ENCODE measurements around the gene LRRC27. TPM values are rescaled to one million over a fixed set of nuclear protein-coding genes. Genes with fewer than 3 reads are reported as not detected.

LRRC27 gene
- total and polyA plus RNA-seq, 2 donors (not counting 1 experiment from before 2014, with no cell fraction given) = 4.1 to 11.7 TPM

- no peak overlapping the region for H3K27ac ChIP-seq (ENCODE audit: insufficient read depth, low read length)
- H3K36me3 ChIP-seq (ENCODE audit: control insufficient read depth, insufficient read depth, low read length) = no peaks in the 10 kb centered on the region
- H3K27me3 ChIP-seq (ENCODE audit: control insufficient read depth, insufficient read depth, low read length) = no peaks in the 10 kb centered on the region
- H3K9me3 ChIP-seq (ENCODE audit: control insufficient read depth, insufficient read depth, low read depth, low read length) = no peaks in the 10 kb centered on the region
- no peaks in the 10 kb centered on the region for H3K4me1 ChIP-seq (ENCODE audit: control insufficient read depth, extremely low read depth, insufficient read depth, low read length)
- H2AFZ ChIP-seq (ENCODE audit: low read length) = no peak overlapping the region
- H3K9ac ChIP-seq (ENCODE audit: insufficient read depth, low read length) = no peak overlapping the region
- DNase-seq (ENCODE audit: low read depth in 2 of 2) = no peak
- no peak overlapping the region for H3K4me2 ChIP-seq (ENCODE audit: extremely low read depth, insufficient read depth, low read length)
- no peak overlapping the region for H3K4me3 ChIP-seq (replicated peaks in 1 of 4; ENCODE audit: control extremely low read depth in 1 of 4, insufficient read depth in 1 of 4, low read depth in 3 of 4, low read length in 4 of 4)
- no peaks in the 10 kb centered on the region for H4K20me1 ChIP-seq (ENCODE audit: control insufficient read depth, extremely low read depth, insufficient read depth, low read length)
- TF ChIP-seq, protein P1, sequence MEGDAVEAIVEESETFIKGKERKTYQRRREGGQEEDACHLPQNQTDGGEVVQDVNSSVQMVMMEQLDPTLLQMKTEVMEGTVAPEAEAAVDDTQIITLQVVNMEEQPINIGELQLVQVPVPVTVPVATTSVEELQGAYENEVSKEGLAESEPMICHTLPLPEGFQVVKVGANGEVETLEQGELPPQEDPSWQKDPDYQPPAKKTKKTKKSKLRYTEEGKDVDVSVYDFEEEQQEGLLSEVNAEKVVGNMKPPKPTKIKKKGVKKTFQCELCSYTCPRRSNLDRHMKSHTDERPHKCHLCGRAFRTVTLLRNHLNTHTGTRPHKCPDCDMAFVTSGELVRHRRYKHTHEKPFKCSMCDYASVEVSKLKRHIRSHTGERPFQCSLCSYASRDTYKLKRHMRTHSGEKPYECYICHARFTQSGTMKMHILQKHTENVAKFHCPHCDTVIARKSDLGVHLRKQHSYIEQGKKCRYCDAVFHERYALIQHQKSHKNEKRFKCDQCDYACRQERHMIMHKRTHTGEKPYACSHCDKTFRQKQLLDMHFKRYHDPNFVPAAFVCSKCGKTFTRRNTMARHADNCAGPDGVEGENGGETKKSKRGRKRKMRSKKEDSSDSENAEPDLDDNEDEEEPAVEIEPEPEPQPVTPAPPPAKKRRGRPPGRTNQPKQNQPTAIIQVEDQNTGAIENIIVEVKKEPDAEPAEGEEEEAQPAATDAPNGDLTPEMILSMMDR (conservative IDR thresholded peaks at IDR 0.05 in 1 of 2, IDR thresholded peaks at IDR 0.05 in 1 of 2; ENCODE audit: low read depth in 1 of 2, low read length in 2 of 2) = no peak
- TF ChIP-seq EZH2 (IDR thresholded peaks at IDR 0.05; ENCODE audit: low read length, missing control alignments) = no peak
- no peaks in the 10 kb centered on the region for H3K79me2 ChIP-seq (ENCODE audit: control insufficient read depth, insufficient read depth, low read length)
Observed at GRCh38 chr10:132310701-132311337, 21.2 kb upstream of the LRRC27 start.

- Histone ChIP-seq H4K20me1 (ENCODE audit: control insufficient read depth, extremely low read depth, insufficient read depth, low read length) (no peaks in the 10 kb centered on the region), H3K27me3 (ENCODE audit: control insufficient read depth, insufficient read depth, low read length) (no peaks in the 10 kb centered on the region), H3K9me3 (ENCODE audit: control insufficient read depth, insufficient read depth, low read depth, low read length) (no peaks in the 10 kb centered on the region), H2AFZ (ENCODE audit: low read length) (no peak overlapping the region), H3K4me2 (ENCODE audit: extremely low read depth, insufficient read depth, low read length) (no peak overlapping the region), H3K4me1 (ENCODE audit: control insufficient read depth, extremely low read depth, insufficient read depth, low read length) (no peaks in the 10 kb centered on the region), H3K9ac (ENCODE audit: insufficient read depth, low read length) (no peak overlapping the region), H3K4me3 (replicated peaks in 1 of 4; ENCODE audit: control extremely low read depth in 1 of 4, insufficient read depth in 1 of 4, low read depth in 3 of 4, low read length in 4 of 4) (no peak overlapping the region), H3K36me3 (ENCODE audit: control insufficient read depth, insufficient read depth, low read length) (no peaks in the 10 kb centered on the region), H3K79me2 (ENCODE audit: control insufficient read depth, insufficient read depth, low read length) (no peaks in the 10 kb centered on the region), H3K27ac (ENCODE audit: insufficient read depth, low read length) (no peak overlapping the region)
- no peak for TF ChIP-seq EZH2 (IDR thresholded peaks at IDR 0.05; ENCODE audit: low read length, missing control alignments)
- TF ChIP-seq, protein P1 (conservative IDR thresholded peaks at IDR 0.05 in 1 of 2, IDR thresholded peaks at IDR 0.05 in 1 of 2; ENCODE audit: low read depth in 1 of 2, low read length in 2 of 2) = no peak
- DNase-seq (ENCODE audit: low read depth in 2 of 2) = no peak
Observed at GRCh38 chr10:132311338-132311939, 20.6 kb upstream of the LRRC27 start.

- Histone ChIP-seq H3K9ac (ENCODE audit: insufficient read depth, low read length) (no peak overlapping the region), H3K4me1 (ENCODE audit: control insufficient read depth, extremely low read depth, insufficient read depth, low read length) (no peaks in the 10 kb centered on the region), H3K36me3 (ENCODE audit: control insufficient read depth, insufficient read depth, low read length) (no peaks in the 10 kb centered on the region), H2AFZ (ENCODE audit: low read length) (no peak overlapping the region), H3K79me2 (ENCODE audit: control insufficient read depth, insufficient read depth, low read length) (no peaks in the 10 kb centered on the region), H3K27me3 (ENCODE audit: control insufficient read depth, insufficient read depth, low read length) (no peaks in the 10 kb centered on the region), H3K27ac (ENCODE audit: insufficient read depth, low read length) (no peak overlapping the region), H3K4me2 (ENCODE audit: extremely low read depth, insufficient read depth, low read length) (no peak overlapping the region), H3K4me3 (replicated peaks in 1 of 4; ENCODE audit: control extremely low read depth in 1 of 4, insufficient read depth in 1 of 4, low read depth in 3 of 4, low read length in 4 of 4) (no peak overlapping the region), H3K9me3 (ENCODE audit: control insufficient read depth, insufficient read depth, low read depth, low read length) (no peaks in the 10 kb centered on the region), H4K20me1 (ENCODE audit: control insufficient read depth, extremely low read depth, insufficient read depth, low read length) (no peaks in the 10 kb centered on the region)
- DNase-seq (ENCODE audit: low read depth in 2 of 2) = no peak
- no peak for TF ChIP-seq EZH2 (IDR thresholded peaks at IDR 0.05; ENCODE audit: low read length, missing control alignments)
- TF ChIP-seq, protein P1 (conservative IDR thresholded peaks at IDR 0.05 in 1 of 2, IDR thresholded peaks at IDR 0.05 in 1 of 2; ENCODE audit: low read depth in 1 of 2, low read length in 2 of 2) = no peak
Observed at GRCh38 chr10:132313305-132313704, 18.7 kb upstream of the LRRC27 start.
